ENCODE results near the gene SORL1.
A peak's percentile ranks its signal among the peaks of the same experiment; 100 is the strongest.

SORL1 gene

DNA sequence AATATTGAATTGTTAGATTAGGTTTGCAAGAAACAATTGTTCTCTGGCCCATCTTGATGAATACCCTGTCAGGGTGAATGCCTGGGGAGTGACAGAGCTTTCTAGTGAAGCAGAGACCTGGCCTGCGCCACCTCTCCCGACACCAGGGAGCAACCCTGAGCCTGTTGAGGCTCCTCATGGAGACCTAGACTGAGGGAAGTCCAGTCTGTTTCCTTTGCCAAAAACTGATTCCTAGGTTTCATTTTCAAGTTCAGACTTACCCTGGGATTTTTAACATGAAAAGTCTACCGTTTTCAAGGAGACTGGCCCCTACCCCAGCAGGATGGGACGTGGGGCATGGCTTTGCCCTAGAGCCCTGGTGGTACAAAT, 174.4 kb downstream of the SORL1 start:
- Histone ChIP-seq H3K4ac (ENCODE audit: low read depth, low read length) (no peak overlapping the region), H3K56ac (ENCODE audit: low read length) (no peak overlapping the region), H3K79me2 (ENCODE audit: control insufficient read depth, insufficient read depth, low read length) (no peaks in the 10 kb centered on the region), H3K18ac (ENCODE audit: low read length) (no peak overlapping the region), H2BK5ac (ENCODE audit: low read length) (no peak overlapping the region), H3K4me2 (ENCODE audit: low read length) (no peak overlapping the region), H2AK5ac (ENCODE audit: low read length) (no peak overlapping the region), H3K9ac (ENCODE audit: low read length) (no peak overlapping the region), H2BK15ac (replicated peaks; ENCODE audit: low read depth) (no peak overlapping the region), H3K27me3 (ENCODE audit: insufficient read depth, low read length, poor library complexity) (no peaks in the 10 kb centered on the region), H3K79me1 (ENCODE audit: low read length) (no peaks in the 10 kb centered on the region), H4K5ac (ENCODE audit: low read length) (no peak overlapping the region), H3K4me3 (ENCODE audit: low read length) (no peak overlapping the region), H3K36me3 (ENCODE audit: control insufficient read depth, insufficient read depth, low read length) (no peaks in the 10 kb centered on the region), H3K27ac (ENCODE audit: low read depth, low read length) (no peak overlapping the region), H3K23ac (ENCODE audit: low read length) (no peak overlapping the region), H4K8ac (ENCODE audit: low read depth, low read length) (no peak overlapping the region), H3K4me1 (ENCODE audit: control insufficient read depth, low read depth, low read length) (no peaks in the 10 kb centered on the region), H2BK120ac (ENCODE audit: low read depth, low read length) (no peak overlapping the region)
- DNase-seq = peak; percentile 34
- no CpG with 5 or more reads among the region's 4 CpGs for WGBS (ENCODE audit: extremely low coverage, insufficient coverage, low lambda C conversion rate)

- Histone ChIP-seq H3K4me1 (ENCODE audit: control insufficient read depth, low read depth, low read length) (no peaks in the 10 kb centered on the region), H3K27ac (ENCODE audit: low read depth, low read length) (no peak overlapping the region), H3K79me2 (ENCODE audit: control insufficient read depth, insufficient read depth, low read length) (no peaks in the 10 kb centered on the region), H2BK120ac (ENCODE audit: low read depth, low read length) (no peak overlapping the region), H3K27me3 (ENCODE audit: insufficient read depth, low read length, poor library complexity) (no peaks in the 10 kb centered on the region), H3K18ac (ENCODE audit: low read length) (no peak overlapping the region), H3K56ac (ENCODE audit: low read length) (no peak overlapping the region), H2BK15ac (replicated peaks; ENCODE audit: low read depth) (no peak overlapping the region), H3K9ac (ENCODE audit: low read length) (no peak overlapping the region), H3K79me1 (ENCODE audit: low read length) (no peaks in the 10 kb centered on the region), H3K4ac (ENCODE audit: low read depth, low read length) (no peak overlapping the region), H4K8ac (ENCODE audit: low read depth, low read length) (no peak overlapping the region), H2BK5ac (ENCODE audit: low read length) (no peak overlapping the region), H3K23ac (ENCODE audit: low read length) (no peak overlapping the region), H2AK5ac (ENCODE audit: low read length) (no peak overlapping the region), H3K4me3 (ENCODE audit: low read length) (no peak overlapping the region), H3K4me2 (ENCODE audit: low read length) (no peak overlapping the region), H3K36me3 (ENCODE audit: control insufficient read depth, insufficient read depth, low read length) (no peaks in the 10 kb centered on the region), H4K5ac (ENCODE audit: low read length) (no peak overlapping the region)
- WGBS (ENCODE audit: extremely low coverage, insufficient coverage, low lambda C conversion rate) = no CpG with 5 or more reads among the region's 2 CpGs
- no peak for DNase-seq
Measured at GRCh38 chr11:121626980-121627379, 174.9 kb downstream of the SORL1 start.

- Histone ChIP-seq H3K18ac (ENCODE audit: low read length) (no peak overlapping the region), H3K79me1 (ENCODE audit: low read length) (no peaks in the 10 kb centered on the region), H3K4me3 (ENCODE audit: low read length) (no peak overlapping the region), H4K8ac (ENCODE audit: low read depth, low read length) (no peak overlapping the region), H3K56ac (ENCODE audit: low read length) (no peak overlapping the region), H3K4me1 (ENCODE audit: control insufficient read depth, low read depth, low read length) (no peaks in the 10 kb centered on the region), H2BK15ac (replicated peaks; ENCODE audit: low read depth) (no peak overlapping the region), H3K9ac (ENCODE audit: low read length) (no peak overlapping the region), H3K79me2 (ENCODE audit: control insufficient read depth, insufficient read depth, low read length) (no peaks in the 10 kb centered on the region), H3K4ac (ENCODE audit: low read depth, low read length) (no peak overlapping the region), H3K27me3 (ENCODE audit: insufficient read depth, low read length, poor library complexity) (no peaks in the 10 kb centered on the region), H2AK5ac (ENCODE audit: low read length) (no peak overlapping the region), H4K5ac (ENCODE audit: low read length) (no peak overlapping the region), H3K4me2 (ENCODE audit: low read length) (no peak overlapping the region), H2BK120ac (ENCODE audit: low read depth, low read length) (no peak overlapping the region), H2BK5ac (ENCODE audit: low read length) (no peak overlapping the region), H3K23ac (ENCODE audit: low read length) (no peak overlapping the region), H3K36me3 (ENCODE audit: control insufficient read depth, insufficient read depth, low read length) (no peaks in the 10 kb centered on the region), H3K27ac (ENCODE audit: low read depth, low read length) (no peak overlapping the region)
- WGBS (ENCODE audit: extremely low coverage, insufficient coverage, low lambda C conversion rate) = no CpG with 5 or more reads among the region's 1 CpG
- DNase-seq = no peak
Measured at GRCh38 chr11:121630041-121630440, 177.9 kb downstream of the SORL1 start.

GRCh38 chr11:121631456-121631855, 179.3 kb downstream of the SORL1 start:
- H3K4me3 ChIP-seq (ENCODE audit: low read length) = no peak overlapping the region
- H3K27me3 ChIP-seq (ENCODE audit: insufficient read depth, low read length, poor library complexity) = no peaks in the 10 kb centered on the region
- no peak overlapping the region for H2BK5ac ChIP-seq (ENCODE audit: low read length)
- H2BK120ac ChIP-seq (ENCODE audit: low read depth, low read length) = no peak overlapping the region
- no peak for DNase-seq
- no peak overlapping the region for H3K4me2 ChIP-seq (ENCODE audit: low read length)
- H4K8ac ChIP-seq (ENCODE audit: low read depth, low read length) = no peak overlapping the region
- H4K5ac ChIP-seq (ENCODE audit: low read length) = no peak overlapping the region
- H2AK5ac ChIP-seq (ENCODE audit: low read length) = no peak overlapping the region
- no peak overlapping the region for H3K23ac ChIP-seq (ENCODE audit: low read length)
- no peak overlapping the region for H3K9ac ChIP-seq (ENCODE audit: low read length)
- no CpG with 5 or more reads among the region's 2 CpGs for WGBS (ENCODE audit: extremely low coverage, insufficient coverage, low lambda C conversion rate)
- no peak overlapping the region for H3K56ac ChIP-seq (ENCODE audit: low read length)
- H3K4me1 ChIP-seq (ENCODE audit: control insufficient read depth, low read depth, low read length) = peaks cover under 1% of the 10 kb centered on the region
- no peaks in the 10 kb centered on the region for H3K79me2 ChIP-seq (ENCODE audit: control insufficient read depth, insufficient read depth, low read length)
- no peak overlapping the region for H3K18ac ChIP-seq (ENCODE audit: low read length)
- no peaks in the 10 kb centered on the region for H3K79me1 ChIP-seq (ENCODE audit: low read length)
- H3K36me3 ChIP-seq (ENCODE audit: control insufficient read depth, insufficient read depth, low read length) = no peaks in the 10 kb centered on the region
- no peak overlapping the region for H3K27ac ChIP-seq (ENCODE audit: low read depth, low read length)
- no peak overlapping the region for H2BK15ac ChIP-seq (replicated peaks; ENCODE audit: low read depth)
- no peak overlapping the region for H3K4ac ChIP-seq (ENCODE audit: low read depth, low read length)

DNA sequence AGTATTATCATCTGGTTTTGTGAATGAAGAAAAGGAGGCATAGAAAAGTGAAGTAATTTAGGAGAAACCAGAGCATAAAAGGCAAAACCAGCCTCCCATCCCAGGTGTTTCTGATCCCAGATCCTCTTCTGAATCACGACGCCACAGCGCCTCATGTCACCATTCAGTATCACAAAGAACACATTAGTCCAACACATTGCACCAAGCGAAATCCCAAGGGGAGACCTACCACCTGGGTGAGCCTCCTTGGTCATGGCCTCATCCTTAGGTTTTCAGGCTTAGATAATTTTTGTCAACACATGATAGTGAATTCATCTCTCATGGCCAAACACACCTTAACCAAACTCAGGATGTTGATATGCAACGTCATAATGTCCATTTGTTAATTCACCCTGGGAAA, 182.2 kb downstream of the SORL1 start:
- no peaks in the 10 kb centered on the region for H3K79me1 ChIP-seq (ENCODE audit: low read length)
- no peak overlapping the region for H3K18ac ChIP-seq (ENCODE audit: low read length)
- H2BK15ac ChIP-seq (replicated peaks; ENCODE audit: low read depth) = no peak overlapping the region
- no peak for DNase-seq
- H3K9ac ChIP-seq (ENCODE audit: low read length) = no peak overlapping the region
- no peak overlapping the region for H3K4me3 ChIP-seq (ENCODE audit: low read length)
- H2AK5ac ChIP-seq (ENCODE audit: low read length) = no peak overlapping the region
- no CpG with 5 or more reads among the region's 5 CpGs for WGBS (ENCODE audit: extremely low coverage, insufficient coverage, low lambda C conversion rate)
- no peak overlapping the region for H4K5ac ChIP-seq (ENCODE audit: low read length)
- H3K56ac ChIP-seq (ENCODE audit: low read length) = no peak overlapping the region
- H3K27ac ChIP-seq (ENCODE audit: low read depth, low read length) = no peak overlapping the region
- H2BK5ac ChIP-seq (ENCODE audit: low read length) = no peak overlapping the region
- H3K36me3 ChIP-seq (ENCODE audit: control insufficient read depth, insufficient read depth, low read length) = no peaks in the 10 kb centered on the region
- no peaks in the 10 kb centered on the region for H3K79me2 ChIP-seq (ENCODE audit: control insufficient read depth, insufficient read depth, low read length)
- H2BK120ac ChIP-seq (ENCODE audit: low read depth, low read length) = no peak overlapping the region
- H3K4me1 ChIP-seq (ENCODE audit: control insufficient read depth, low read depth, low read length) = peaks cover 2% of the 10 kb centered on the region
- H4K8ac ChIP-seq (ENCODE audit: low read depth, low read length) = no peak overlapping the region
- H3K4ac ChIP-seq (ENCODE audit: low read depth, low read length) = no peak overlapping the region
- no peaks in the 10 kb centered on the region for H3K27me3 ChIP-seq (ENCODE audit: insufficient read depth, low read length, poor library complexity)
- no peak overlapping the region for H3K23ac ChIP-seq (ENCODE audit: low read length)
- no peak overlapping the region for H3K4me2 ChIP-seq (ENCODE audit: low read length)

DNA sequence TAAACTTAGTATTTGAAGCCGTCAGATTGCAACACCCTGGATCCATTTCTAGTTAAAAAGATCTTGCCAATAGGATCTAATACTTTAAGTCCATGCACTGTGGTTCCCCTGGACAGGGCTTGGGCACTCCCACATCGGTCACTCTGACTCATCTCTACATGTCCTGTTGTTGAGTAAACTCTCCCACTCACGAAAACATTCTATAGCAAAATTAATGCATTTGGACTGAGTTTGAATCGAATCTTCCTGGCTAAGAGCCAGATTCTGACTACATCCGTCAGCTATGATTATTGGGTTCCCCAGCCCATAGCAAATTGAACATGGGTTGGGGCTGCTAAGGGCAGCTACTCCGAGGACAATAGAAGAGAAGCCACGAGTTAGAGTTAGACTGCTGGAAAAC, 182.8 kb downstream of the SORL1 start:
- H2BK120ac ChIP-seq (ENCODE audit: low read depth, low read length) = no peak overlapping the region
- H3K56ac ChIP-seq (ENCODE audit: low read length) = no peak overlapping the region
- no peaks in the 10 kb centered on the region for H3K36me3 ChIP-seq (ENCODE audit: control insufficient read depth, insufficient read depth, low read length)
- no peak overlapping the region for H2BK5ac ChIP-seq (ENCODE audit: low read length)
- no peak overlapping the region for H2AK5ac ChIP-seq (ENCODE audit: low read length)
- H2BK15ac ChIP-seq (replicated peaks; ENCODE audit: low read depth) = no peak overlapping the region
- no peak overlapping the region for H3K4me2 ChIP-seq (ENCODE audit: low read length)
- no CpG with 5 or more reads among the region's 7 CpGs for WGBS (ENCODE audit: extremely low coverage, insufficient coverage, low lambda C conversion rate)
- DNase-seq = no peak
- H3K27me3 ChIP-seq (ENCODE audit: insufficient read depth, low read length, poor library complexity) = no peaks in the 10 kb centered on the region
- H3K79me2 ChIP-seq (ENCODE audit: control insufficient read depth, insufficient read depth, low read length) = no peaks in the 10 kb centered on the region
- peaks cover 2% of the 10 kb centered on the region for H3K4me1 ChIP-seq (ENCODE audit: control insufficient read depth, low read depth, low read length)
- H3K18ac ChIP-seq (ENCODE audit: low read length) = no peak overlapping the region
- H3K27ac ChIP-seq (ENCODE audit: low read depth, low read length) = no peak overlapping the region
- no peaks in the 10 kb centered on the region for H3K79me1 ChIP-seq (ENCODE audit: low read length)
- H3K9ac ChIP-seq (ENCODE audit: low read length) = no peak overlapping the region
- no peak overlapping the region for H3K4ac ChIP-seq (ENCODE audit: low read depth, low read length)
- no peak overlapping the region for H4K8ac ChIP-seq (ENCODE audit: low read depth, low read length)
- no peak overlapping the region for H3K23ac ChIP-seq (ENCODE audit: low read length)
- no peak overlapping the region for H4K5ac ChIP-seq (ENCODE audit: low read length)
- H3K4me3 ChIP-seq (ENCODE audit: low read length) = no peak overlapping the region

Measured in mesendoderm (in vitro differentiated cells).